Stimulated activated CD4-positive, alpha-beta T cell treated with anti-CD3 and anti-CD28 coated beads, TNF-alpha, amount 100 ng/mL, for 1 hour (primary cell): ENCODE results near the gene SMOC2.
"Not testable (repeated sequence)": the region's sequence is repeated elsewhere in the genome, so short reads cannot be mapped to it uniquely, and the experiment has no call there.

Experiments
- DNase-seq, 3 donors: peaks; one replicate each; pipeline ENCODE4 v3.0.0-alpha.2; 2020; ENCODE audit warnings: low read depth in 3 of 3, low spot score in 1 of 3

Gene SMOC2

GRCh38 chr6:168538188-168538891 lies 97.4 kb downstream of the SMOC2 start:
- DNase-seq, result not testable (repeated sequence)

DNA sequence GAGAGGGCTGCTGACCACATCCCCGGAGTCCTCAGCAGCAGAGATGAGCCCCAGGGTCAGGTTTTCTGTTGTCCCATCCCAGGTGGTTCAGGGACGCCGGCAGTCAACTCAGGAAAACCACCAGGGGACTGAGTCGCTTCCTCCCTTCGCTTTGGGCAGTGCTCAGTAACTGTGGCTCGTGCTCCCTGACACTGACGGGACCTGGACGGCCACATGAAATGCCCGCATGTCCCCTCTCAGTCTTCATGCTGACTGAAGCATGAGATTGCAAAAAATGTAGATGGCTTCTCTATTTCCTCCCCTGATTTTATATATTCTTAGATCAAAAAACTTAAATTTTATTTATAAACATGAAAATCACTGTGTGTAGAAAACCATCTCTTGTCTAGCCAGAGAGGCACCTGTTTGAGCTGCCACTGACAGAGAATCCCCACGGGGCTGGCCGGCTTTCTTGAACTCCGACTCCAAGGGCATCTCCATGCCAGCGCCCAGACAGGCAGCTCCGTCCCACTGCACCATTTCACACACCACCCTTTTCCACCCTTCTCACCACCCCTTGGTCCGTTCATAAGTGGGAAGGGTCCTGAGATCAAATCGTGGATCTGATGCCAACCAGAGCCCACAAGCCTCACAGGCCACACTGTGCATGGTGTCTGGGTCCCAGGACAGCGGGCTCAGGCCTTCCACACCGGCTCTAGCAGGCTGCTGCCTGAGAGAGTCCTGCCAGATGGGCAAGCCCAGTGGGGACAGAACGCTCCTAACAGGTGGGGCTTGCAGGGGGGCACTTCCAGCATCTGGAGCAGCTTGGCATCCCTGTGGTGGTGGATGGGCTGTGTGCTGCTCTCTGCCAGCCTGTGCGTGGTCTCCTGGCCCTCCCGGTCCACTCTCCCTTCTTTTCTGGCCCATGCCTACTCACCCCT lies 98.2 kb downstream of the SMOC2 start:
- no peak for DNase-seq

DNA sequence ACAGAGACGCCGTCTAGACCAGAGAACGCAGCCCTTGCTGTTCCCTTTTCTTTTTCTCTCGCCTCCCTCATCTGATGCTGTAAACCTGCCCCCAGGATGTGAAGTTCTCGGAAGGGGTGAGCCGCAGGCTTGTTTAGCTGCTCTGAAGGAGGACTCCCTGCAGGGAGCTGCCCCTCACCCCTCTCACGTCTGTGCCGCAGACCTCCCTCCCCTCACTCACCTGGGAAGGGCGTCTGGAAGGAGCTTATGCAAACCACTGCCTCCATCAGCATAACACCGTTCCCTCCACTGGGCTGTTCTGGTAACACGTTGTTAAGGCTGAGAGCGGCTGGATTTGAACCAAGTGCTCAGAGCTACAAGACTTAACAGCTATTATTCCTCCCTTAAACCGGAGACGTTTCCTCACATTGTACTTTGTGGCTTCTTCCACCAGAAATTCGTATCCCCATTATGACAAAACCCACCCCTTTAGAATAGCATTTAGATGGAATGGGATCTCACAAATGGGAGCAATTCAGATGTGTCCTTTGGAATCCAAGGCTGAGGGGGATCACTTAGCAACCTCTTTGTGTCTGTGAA lies 99.8 kb downstream of the SMOC2 start:
- DNase-seq, result no peak

DNA sequence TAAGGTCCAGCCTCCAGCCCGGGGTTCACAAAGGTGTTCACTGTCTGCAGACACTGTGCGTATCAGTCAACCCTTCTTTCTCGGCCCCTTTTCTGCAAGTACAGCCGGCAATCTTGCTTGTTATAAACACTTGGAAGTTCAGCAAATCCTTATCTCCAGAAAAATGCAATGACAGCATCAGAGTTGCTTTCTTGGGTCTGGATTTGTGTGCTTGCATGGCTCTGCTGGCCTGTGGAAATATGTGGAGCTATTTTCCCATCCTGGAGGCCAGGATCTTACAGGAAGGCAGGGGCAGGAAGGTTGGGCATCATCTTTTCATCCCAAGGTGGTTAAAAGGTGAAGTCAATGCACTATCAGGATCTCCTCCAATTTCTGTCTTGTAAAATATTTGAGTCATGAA lies 100.3 kb downstream of the SMOC2 start:
- no peak for DNase-seq

DNA sequence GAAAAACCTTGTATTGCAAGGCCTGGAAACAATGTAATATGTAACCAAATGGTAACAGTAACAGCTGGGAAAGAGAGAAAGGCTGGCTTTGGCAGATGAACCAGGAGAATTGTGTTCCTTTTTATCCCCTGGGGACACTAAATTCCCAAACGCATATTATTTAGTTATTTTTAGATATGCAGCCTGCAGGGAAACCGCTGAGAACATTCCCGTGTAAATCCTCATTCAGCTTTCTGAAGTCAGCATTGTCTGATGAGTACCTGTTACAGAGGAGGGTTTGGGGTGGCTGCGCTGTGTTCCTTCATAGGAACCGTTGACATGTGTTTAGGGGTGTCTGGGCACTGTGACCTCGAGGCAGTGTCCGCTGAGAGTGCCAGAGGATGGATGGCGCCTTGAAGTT lies 101.3 kb downstream of the SMOC2 start:
- DNase-seq, result no peak

DNA sequence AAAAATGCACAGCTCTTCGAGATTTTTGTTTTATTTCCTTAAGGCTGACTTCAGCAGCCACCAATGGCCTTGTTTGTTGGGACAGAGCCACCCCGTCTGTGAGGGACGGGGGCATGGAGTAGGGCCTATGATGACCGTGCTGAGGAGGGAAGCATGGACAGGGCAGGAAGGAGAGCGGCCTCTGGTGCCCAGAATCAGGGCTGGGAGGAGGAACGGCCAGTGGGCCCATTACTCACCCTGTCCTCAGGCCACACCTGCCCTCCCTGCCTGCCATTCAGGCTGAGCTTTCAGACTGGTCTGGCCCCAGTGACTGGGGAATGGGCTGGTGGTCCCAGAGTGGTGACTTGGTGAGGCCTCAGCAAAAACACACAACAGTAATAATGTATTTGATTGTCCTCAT lies 104.4 kb downstream of the SMOC2 start:
- DNase-seq, result no peak

DNA sequence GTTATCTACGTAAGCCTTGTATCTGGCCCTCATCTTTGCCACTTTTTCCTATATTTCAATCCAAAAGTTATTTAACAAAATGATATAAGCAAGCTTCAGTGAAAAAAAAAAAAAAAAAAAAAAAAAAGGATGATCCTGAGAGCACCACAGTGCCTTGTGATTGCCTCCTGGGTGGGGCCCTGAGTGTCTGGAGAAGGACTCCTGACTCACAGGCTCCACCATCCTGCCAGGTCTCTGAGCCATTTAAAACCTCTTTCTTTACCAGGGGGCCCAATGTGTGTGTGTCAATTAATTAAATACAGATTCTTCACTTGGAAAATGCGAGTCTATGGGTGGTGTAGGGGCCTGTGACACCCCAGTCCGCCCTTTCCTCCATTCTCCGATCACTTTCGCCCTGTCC lies 105.2 kb downstream of the SMOC2 start:
- no peak for DNase-seq

DNA sequence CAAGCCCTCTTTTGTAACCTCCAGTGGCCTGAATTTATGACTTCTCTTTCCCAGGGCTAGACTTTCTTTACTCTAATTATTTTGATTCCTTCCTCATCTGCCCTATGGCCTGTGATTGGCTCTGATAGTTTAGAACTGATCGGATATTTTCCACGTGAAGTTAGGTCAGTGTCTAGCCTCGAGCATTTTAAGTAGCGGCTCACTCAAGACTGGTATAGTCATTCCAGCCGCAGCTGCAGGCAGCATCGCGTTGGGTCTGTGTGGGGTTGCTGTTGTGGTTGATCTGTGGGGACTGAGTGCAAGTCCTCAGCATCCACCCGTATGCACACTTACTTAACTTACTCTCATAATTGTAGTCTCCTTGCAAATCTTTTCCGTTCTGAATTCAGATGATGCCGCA lies 105.7 kb downstream of the SMOC2 start:
- DNase-seq, result no peak

GRCh38 chr6:168550326-168550725 lies 109.3 kb downstream of the SMOC2 start:
- DNase-seq, result no peak

DNA sequence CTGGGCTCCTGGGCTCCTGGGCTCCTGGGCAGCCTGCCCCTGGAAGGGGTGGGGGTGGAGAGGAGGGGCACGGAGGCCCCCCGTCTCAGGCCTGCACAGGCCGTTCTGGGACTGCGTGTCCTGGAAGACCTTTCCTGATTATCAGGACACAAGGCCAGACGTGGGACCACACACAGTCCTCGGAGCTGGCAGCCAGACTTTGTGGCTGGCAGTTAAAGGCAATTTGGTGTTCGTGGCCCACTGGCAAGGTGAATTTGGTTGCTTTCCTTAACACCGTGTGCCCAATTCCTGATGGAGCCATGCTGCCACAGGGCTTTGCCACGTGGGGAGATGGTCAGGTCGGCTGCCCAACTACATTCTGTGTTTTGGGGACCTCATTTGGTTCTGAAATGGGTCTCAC lies 113.5 kb downstream of the SMOC2 start:
- DNase-seq, result no peak

- no peak for DNase-seq
Measured at GRCh38 chr6:168554898-168555617, 114.1 kb downstream of the SMOC2 start.

DNA sequence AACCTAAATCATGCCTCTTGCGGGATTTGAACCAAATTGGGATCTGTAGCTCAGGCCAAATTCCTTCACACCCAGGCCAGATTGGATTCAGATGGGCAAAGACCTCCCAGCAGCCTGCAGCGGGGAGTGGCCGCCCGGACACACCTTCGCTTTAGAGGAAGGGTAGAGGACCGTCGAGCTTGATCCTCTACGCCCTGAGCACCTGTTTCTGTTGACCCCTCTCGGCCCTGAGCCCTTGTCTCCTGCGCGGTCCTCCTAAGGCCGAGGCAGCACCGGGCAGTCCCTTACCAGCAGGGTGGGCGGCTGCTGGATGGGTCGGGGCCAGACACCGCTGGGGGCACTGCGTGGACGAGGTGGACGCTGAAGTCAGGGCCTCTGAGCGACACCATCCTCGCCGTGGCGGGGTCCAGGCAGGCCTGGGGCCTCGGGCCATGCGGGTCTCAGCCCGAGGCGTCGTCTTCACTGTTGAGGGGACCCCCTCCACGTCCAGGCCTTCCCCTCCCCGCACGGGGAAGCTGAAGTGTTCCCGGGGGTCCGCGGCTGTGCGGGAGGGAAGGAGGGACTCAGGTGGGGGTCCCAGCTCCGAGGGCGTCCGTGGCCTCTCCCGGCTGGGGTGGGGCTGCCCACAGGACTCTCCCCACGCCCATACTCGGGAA lies 114.8 kb downstream of the SMOC2 start:
- no peak for DNase-seq

DNA sequence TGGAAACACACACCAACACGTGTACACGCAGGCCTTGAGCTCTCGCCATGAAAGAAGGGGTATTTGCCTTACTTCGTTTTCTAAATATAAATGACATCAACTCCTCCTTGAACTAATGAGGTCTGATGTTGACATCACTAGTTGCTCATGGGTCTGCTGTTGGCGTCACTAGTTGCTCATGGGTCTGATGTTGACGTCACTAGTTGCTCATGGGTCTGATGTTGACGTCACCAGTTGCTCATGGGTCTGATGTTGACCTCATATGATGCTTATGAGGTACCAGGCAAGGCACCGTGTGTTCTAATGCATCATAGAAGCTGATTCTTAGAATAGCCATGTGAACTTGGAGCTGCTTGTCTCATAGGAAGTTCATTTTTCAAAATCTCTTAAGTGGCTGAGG lies 116.5 kb downstream of the SMOC2 start:
- no peak for DNase-seq

GRCh38 chr6:168558686-168559085 lies 117.7 kb downstream of the SMOC2 start:
- no peak for DNase-seq

- no peak for DNase-seq
Measured at GRCh38 chr6:168559574-168560098, 118.7 kb downstream of the SMOC2 start.

DNA sequence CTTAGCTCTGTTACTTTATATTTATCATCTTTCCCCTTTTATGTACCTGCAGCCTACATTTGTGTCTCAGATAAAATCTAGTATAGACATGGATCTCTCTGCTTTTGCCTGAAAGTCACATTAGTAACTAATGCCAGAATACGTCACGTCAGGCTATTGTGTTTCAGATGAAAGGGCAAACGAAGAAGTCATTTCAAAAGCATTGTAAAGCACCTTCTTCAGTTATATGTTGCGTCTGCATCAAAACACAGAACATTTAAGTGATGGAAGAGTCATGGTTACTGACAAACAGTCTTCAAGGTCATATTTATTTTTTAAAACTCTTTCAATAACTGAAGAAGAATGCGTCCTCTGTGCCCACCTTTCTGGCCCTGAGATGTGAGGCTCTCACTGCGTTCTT lies 119.1 kb downstream of the SMOC2 start:
- no peak for DNase-seq

DNA sequence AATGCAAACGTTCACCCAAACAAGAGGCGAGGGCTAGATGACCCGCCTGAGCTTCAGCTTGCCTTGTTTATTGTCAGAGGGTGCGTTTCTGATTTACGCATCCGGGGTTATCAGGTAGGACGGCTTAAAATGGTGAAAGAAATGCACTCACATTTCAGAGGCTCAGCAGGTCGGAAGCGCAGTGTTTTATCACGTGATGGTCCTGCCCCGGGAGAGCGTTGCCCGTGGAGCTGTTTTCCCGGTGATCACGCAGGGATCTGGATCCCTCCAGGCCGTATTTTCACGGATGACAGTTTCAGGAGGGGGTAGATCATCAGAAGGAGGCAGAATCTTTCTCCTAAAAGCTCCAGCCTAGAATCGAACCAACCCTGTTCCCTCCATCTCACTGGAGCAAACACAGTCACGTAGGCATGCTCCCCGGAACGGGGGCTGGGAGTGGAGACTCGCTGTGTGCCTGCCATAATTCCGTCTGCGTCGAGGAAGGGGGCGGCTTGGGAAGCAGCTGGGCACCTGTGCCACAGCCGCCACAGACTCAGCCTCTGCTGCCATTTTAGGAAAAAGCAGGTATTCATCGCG lies 121.7 kb downstream of the SMOC2 start:
- no peak for DNase-seq

GRCh38 chr6:168563656-168564055 lies 122.7 kb downstream of the SMOC2 start:
- no peak for DNase-seq

- no peak for DNase-seq
Measured at GRCh38 chr6:168565112-168565511, 124.1 kb downstream of the SMOC2 start.

DNA sequence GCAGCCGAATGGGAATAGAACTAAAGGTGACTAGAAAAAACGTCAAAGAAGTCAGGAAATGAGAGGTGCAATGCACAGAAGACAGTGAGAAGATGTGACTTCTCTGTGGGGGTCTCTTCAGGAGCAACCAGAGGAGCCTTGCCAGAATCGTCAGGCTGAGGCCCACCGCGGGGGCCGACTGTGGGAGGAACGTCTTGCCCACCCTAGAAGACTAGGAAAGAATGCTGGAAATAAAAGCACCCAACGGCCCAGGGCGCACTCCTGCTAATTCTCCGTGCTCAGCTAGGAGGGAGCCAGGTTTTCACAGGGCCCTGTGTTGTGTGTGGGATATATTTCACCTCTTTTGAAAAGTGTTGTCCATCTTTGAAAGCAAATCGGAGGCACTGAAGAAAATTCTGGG lies 129.2 kb downstream of the SMOC2 start:
- no peak for DNase-seq
